Astrocyte (in vitro differentiated cells and primary cell): ENCODE measurements around the gene VPS13D. TPM values are rescaled to one million over a fixed set of nuclear protein-coding genes. Genes with fewer than 3 reads are reported as not detected.
"Not testable (repeated sequence)": the region's sequence is repeated elsewhere in the genome, so short reads cannot be mapped to it uniquely, and the experiment has no call there.

Experiments
- DNase-seq: peaks from one replicate; pipeline ENCODE4 v3.0.0-alpha.2; 2010; ENCODE audit warnings: low read depth
- FAIRE-seq: peaks from 2 replicates; lab custom pipeline; 2011; peaks lifted over from hg19 to GRCh38; lab: Jason Lieb, UNC
- H2AFZ ChIP-seq: 2 replicates; pipeline ENCODE4 v1.6.0; 2012; ENCODE audit warnings: low read depth, low read length, inconsistent platforms
- H3K27ac ChIP-seq: 2 replicates; pipeline ENCODE4 v1.5.1; 2011; ENCODE audit warnings: low read depth, low read length, inconsistent platforms
- H3K27me3 ChIP-seq: 2 replicates; pipeline ENCODE4 v1.6.0; 2011; ENCODE audit warnings: low read length, inconsistent platforms; ENCODE audit not compliant: insufficient read depth
- H3K36me3 ChIP-seq: 2 replicates; pipeline ENCODE4 v1.5.1; 2011; ENCODE audit warnings: low read length, inconsistent platforms; ENCODE audit not compliant: insufficient read depth
- H3K4me1 ChIP-seq: 2 replicates; pipeline ENCODE4 v1.5.1; 2011; ENCODE audit warnings: low read length, inconsistent platforms; ENCODE audit not compliant: insufficient read depth
- H3K4me2 ChIP-seq: 2 replicates; pipeline ENCODE4 v1.6.0; 2012; ENCODE audit warnings: low read length, inconsistent platforms
- H3K4me3 ChIP-seq: 2 replicates; pipeline ENCODE4 v1.5.1; 2011; ENCODE audit warnings: low read depth, mild to moderate bottlenecking, low read length, inconsistent platforms; ENCODE audit not compliant: insufficient read depth
- H3K79me2 ChIP-seq: 2 replicates; pipeline ENCODE4 v1.6.0; 2012; ENCODE audit warnings: mild to moderate bottlenecking, low read length, inconsistent platforms; ENCODE audit not compliant: insufficient read depth
- H3K9ac ChIP-seq: 2 replicates; pipeline ENCODE4 v1.6.0; 2012; ENCODE audit warnings: mild to moderate bottlenecking, low read length, inconsistent platforms
- H3K9me3 ChIP-seq: 2 replicates; pipeline ENCODE4 v1.5.1; 2012; ENCODE audit warnings: low read depth, mild to moderate bottlenecking, low read length, inconsistent platforms; ENCODE audit not compliant: insufficient read depth
- H4K20me1 ChIP-seq: 2 replicates; pipeline ENCODE4 v1.6.0; 2012; ENCODE audit warnings: low read length, inconsistent platforms; ENCODE audit not compliant: insufficient read depth
- H3K27ac Mint-ChIP-seq: one replicate; pipeline ENCODE4 v1.8.0; 2021; ENCODE audit warnings: mild to moderate bottlenecking, mixed read lengths; ENCODE audit not compliant: unreplicated experiment
- H3K27me3 Mint-ChIP-seq: one replicate; pipeline ENCODE4 v1.8.0; 2021; ENCODE audit warnings: low read depth, mixed read lengths; ENCODE audit not compliant: unreplicated experiment
- H3K36me3 Mint-ChIP-seq: one replicate; pipeline ENCODE4 v1.8.0; 2021; ENCODE audit warnings: low read depth, mixed read lengths; ENCODE audit not compliant: unreplicated experiment
- H3K4me1 Mint-ChIP-seq: one replicate; pipeline ENCODE4 v1.8.0; 2021; ENCODE audit warnings: low read depth, mixed read lengths; ENCODE audit not compliant: unreplicated experiment
- H3K4me3 Mint-ChIP-seq: one replicate; pipeline ENCODE4 v1.8.0; 2021; ENCODE audit warnings: mild to moderate bottlenecking, moderate library complexity, mixed read lengths; ENCODE audit not compliant: unreplicated experiment
- H3K9me3 Mint-ChIP-seq: one replicate; pipeline ENCODE4 v1.8.0; 2021; ENCODE audit warnings: mild to moderate bottlenecking, mixed read lengths; ENCODE audit not compliant: unreplicated experiment
- EZH2 ChIP-seq: IDR thresholded peaks from 2 replicates; pipeline ENCODE4 v1.6.1; 2012; ENCODE audit warnings: mild to moderate bottlenecking, low read length, inconsistent platforms; ENCODE audit not compliant: insufficient read depth
- total RNA-seq: library from RNA; stranded (reverse); gene quantifications from 2 replicates; pipeline ENCODE4 v1.2.1, GENCODE V29; 2021
- TF ChIP-seq, protein P1 (sequence below): IDR thresholded peaks from 2 replicates; pipeline ENCODE4 v1.5.1; 2011; ENCODE audit warnings: low read depth, mild to moderate bottlenecking, inconsistent platforms, low read length, moderate library complexity; ENCODE audit not compliant: insufficient read depth

The VPS13D gene
- total RNA-seq, 1 donor from 2014 or later = 25.9 TPM

DNA sequence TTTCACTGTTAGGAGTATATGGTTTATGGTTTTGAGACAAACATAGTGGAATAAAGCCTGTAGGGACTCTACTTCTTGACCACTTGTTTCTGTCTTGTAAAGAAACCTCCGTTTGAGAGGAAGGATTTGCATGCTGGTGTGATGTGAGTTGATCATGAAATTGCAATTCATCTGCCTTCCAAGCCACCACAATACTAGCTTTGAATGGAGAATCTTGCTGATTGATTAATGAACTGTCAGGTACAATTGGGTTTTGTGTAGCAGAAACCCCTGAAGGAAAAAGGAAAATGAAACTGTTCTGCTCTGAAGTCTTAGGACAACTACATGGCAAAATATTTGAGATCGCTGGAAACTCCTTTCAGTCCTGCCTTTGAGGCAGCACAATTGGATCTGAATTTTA, 90.7 kb downstream of the VPS13D start:
- Histone ChIP-seq H3K4me1 (no peaks in the 10 kb centered on the region), H3K27me3 (no peaks in the 10 kb centered on the region), H3K36me3 (peaks cover 31% of the 10 kb centered on the region), H3K27ac (no peak overlapping the region), H3K4me2 (no peak overlapping the region), H4K20me1 (no peaks in the 10 kb centered on the region), H3K9ac (no peak overlapping the region), H3K4me3 (no peak overlapping the region), H3K79me2 (no peaks in the 10 kb centered on the region), H2AFZ (no peak overlapping the region), H3K9me3 (no peaks in the 10 kb centered on the region)
- FAIRE-seq (no peak), DNase-seq (no peak)
- no peak for TF ChIP-seq EZH2
- TF ChIP-seq, protein P1, sequence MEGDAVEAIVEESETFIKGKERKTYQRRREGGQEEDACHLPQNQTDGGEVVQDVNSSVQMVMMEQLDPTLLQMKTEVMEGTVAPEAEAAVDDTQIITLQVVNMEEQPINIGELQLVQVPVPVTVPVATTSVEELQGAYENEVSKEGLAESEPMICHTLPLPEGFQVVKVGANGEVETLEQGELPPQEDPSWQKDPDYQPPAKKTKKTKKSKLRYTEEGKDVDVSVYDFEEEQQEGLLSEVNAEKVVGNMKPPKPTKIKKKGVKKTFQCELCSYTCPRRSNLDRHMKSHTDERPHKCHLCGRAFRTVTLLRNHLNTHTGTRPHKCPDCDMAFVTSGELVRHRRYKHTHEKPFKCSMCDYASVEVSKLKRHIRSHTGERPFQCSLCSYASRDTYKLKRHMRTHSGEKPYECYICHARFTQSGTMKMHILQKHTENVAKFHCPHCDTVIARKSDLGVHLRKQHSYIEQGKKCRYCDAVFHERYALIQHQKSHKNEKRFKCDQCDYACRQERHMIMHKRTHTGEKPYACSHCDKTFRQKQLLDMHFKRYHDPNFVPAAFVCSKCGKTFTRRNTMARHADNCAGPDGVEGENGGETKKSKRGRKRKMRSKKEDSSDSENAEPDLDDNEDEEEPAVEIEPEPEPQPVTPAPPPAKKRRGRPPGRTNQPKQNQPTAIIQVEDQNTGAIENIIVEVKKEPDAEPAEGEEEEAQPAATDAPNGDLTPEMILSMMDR = no peak
- Mint-ChIP-seq H3K4me3 (no peak overlapping the region), H3K27me3 (no peaks in the 10 kb centered on the region), H3K4me1 (peaks cover 4% of the 10 kb centered on the region), H3K27ac (no peak overlapping the region), H3K36me3 (peaks cover 12% of the 10 kb centered on the region), H3K9me3 (no peaks in the 10 kb centered on the region)

DNA sequence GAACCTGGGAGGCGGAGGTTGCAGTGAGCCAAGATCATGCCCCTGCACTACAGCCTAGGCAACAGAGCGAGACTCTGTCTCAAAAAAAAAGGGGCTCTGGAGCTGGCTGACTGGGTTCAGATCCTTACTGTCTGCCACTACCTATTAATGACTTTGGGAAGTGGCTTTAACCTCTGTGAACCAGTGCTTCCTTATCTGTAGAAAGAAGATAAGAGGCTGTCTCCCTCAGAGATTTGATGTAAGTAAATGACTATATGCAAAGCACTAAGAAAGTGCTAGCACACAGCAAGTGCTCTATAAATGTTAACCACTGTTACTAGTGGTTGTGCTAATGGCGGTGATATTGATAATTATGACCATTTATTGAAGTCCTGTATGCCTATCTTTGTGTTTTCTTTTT, 94.6 kb downstream of the VPS13D start:
- no peak overlapping the region for H3K9ac ChIP-seq
- H3K4me1 Mint-ChIP-seq = no peaks in the 10 kb centered on the region
- H3K27ac ChIP-seq = no peak overlapping the region
- peaks cover 24% of the 10 kb centered on the region for H3K36me3 ChIP-seq
- peaks cover 22% of the 10 kb centered on the region for H3K36me3 Mint-ChIP-seq
- no peaks in the 10 kb centered on the region for H3K9me3 Mint-ChIP-seq
- H3K4me3 ChIP-seq = no peak overlapping the region
- TF ChIP-seq, protein P1 = no peak
- TF ChIP-seq EZH2 = no peak
- no peaks in the 10 kb centered on the region for H4K20me1 ChIP-seq
- no peak overlapping the region for H3K4me2 ChIP-seq
- no peaks in the 10 kb centered on the region for H3K4me1 ChIP-seq
- H3K27me3 Mint-ChIP-seq = no peaks in the 10 kb centered on the region
- H3K27ac Mint-ChIP-seq = no peak overlapping the region
- H3K27me3 ChIP-seq = no peaks in the 10 kb centered on the region
- H2AFZ ChIP-seq = no peak overlapping the region
- H3K79me2 ChIP-seq = no peaks in the 10 kb centered on the region
- H3K4me3 Mint-ChIP-seq = no peak overlapping the region
- DNase-seq = no peak
- no peaks in the 10 kb centered on the region for H3K9me3 ChIP-seq
- no peak for FAIRE-seq

DNA sequence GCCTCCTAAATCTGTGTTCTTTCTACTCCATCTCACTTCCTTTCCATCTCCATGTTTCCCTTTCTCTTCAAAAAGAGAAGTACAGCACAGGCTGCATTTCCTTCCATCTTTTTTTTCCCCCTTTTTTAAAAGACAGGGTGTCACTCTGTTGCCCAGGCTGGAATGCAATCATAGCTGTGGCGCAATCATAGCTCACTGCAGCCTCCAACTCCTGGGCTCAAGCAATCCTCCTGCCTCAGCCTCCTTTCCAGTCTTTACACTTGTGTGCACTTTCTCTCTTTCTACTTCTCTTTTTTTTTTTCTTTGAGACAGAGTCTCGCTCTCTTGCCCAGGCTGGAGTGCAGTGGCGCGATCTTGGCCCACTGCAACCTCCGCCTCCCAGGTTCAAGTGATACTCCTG, 95.1 kb downstream of the VPS13D start:
- not testable (repeated sequence) for H3K4me1 ChIP-seq, H3K4me1 Mint-ChIP-seq, H3K27ac Mint-ChIP-seq, H3K27ac ChIP-seq, DNase-seq, H3K4me2 ChIP-seq, H3K9ac ChIP-seq, H3K79me2 ChIP-seq, H3K9me3 Mint-ChIP-seq, FAIRE-seq, H2AFZ ChIP-seq, H4K20me1 ChIP-seq, H3K4me3 ChIP-seq, H3K9me3 ChIP-seq, H3K27me3 ChIP-seq, H3K27me3 Mint-ChIP-seq, H3K4me3 Mint-ChIP-seq
- peaks cover 22% of the 10 kb centered on the region for H3K36me3 Mint-ChIP-seq
- peaks cover 24% of the 10 kb centered on the region for H3K36me3 ChIP-seq
